ENCODE data around the gene PDCL2. TPM values are rescaled to one million over a fixed set of nuclear protein-coding genes. Genes with fewer than 3 reads are reported as not detected.
A peak's percentile ranks its signal among the peaks of the same experiment; 100 is the strongest.

Gene PDCL2
- total and polyA plus RNA-seq, 9 of the 15 experiments (the other 6 are each of a cell fraction or from before 2014, with no cell fraction given) = 0.62 to 2.5 (median 1.2) TPM

GRCh38 chr4:55635282-55635681 is 43.2 kb upstream of the PDCL2 start (continued):
- TF ChIP-seq NRF1 (conservative IDR thresholded peaks at IDR 0.05 in 1 of 2, IDR thresholded peaks at IDR 0.05 in 1 of 2) (no peak), KDM5B (IDR thresholded peaks at IDR 0.05; ENCODE audit: insufficient replicate concordance, low read depth, low read length) (peak; percentile 53), ZNF518B (CRISPR knock-in tag; IDR thresholded peaks at IDR 0.05) (no peak), USF1 (CRISPR knock-in tag; IDR thresholded peaks at IDR 0.05) (no peak), CBX2 (IDR thresholded peaks at IDR 0.05; ENCODE audit: insufficient read depth, low read length, poor library complexity, severe bottlenecking) (no peak), CBFA2T2 (conservative IDR thresholded peaks at IDR 0.05) (no peak), SP1 (CRISPR knock-in tag; IDR thresholded peaks at IDR 0.05) (no peak), PCBP1 (IDR thresholded peaks at IDR 0.05; ENCODE audit: low read depth, low read length, poor library complexity, severe bottlenecking) (no peak), ZNF23 (CRISPR knock-in tag; IDR thresholded peaks at IDR 0.05) (no peak), PTBP1 (IDR thresholded peaks at IDR 0.05; ENCODE audit: low read depth, low read length) (no peak), CREM (IDR thresholded peaks at IDR 0.05; ENCODE audit: low read depth) (no peak), AFF1 (IDR thresholded peaks at IDR 0.05; ENCODE audit: low read depth in 1 of 2, partially characterized antibody in 2 of 2) (peak; percentile 45 to 63), U2AF1 (optimal IDR thresholded peaks at IDR 0.05; ENCODE audit: low read depth, low read length) (no peak), ELK1 (CRISPR knock-in tag; IDR thresholded peaks at IDR 0.05) (no peak), PHF20 (IDR thresholded peaks at IDR 0.05; ENCODE audit: partially characterized antibody) (no peak), RFX5 (IDR thresholded peaks at IDR 0.05; ENCODE audit: low read depth, low read length) (no peak), SMARCC2 (IDR thresholded peaks at IDR 0.05; ENCODE audit: low read depth) (peak; percentile 63), RBM34 (IDR thresholded peaks at IDR 0.05; ENCODE audit: borderline replicate concordance, insufficient read depth, low read length) (no peak), ZNF41 (CRISPR knock-in tag; conservative IDR thresholded peaks at IDR 0.05) (no peak)

All from K562 (cell line).